22Rv1 (cell line): ENCODE results near the gene PLCH2.

Source experiments
- H3K27ac ChIP-seq: fragments of 450-650 bp; 2 replicates; pipeline ENCODE4 v1.5.1; 2017
- CTCF ChIP-seq: fragments of 450-650 bp; IDR thresholded peaks from 2 replicates; pipeline ENCODE4 v1.5.1; 2017; ENCODE audit warnings: mild to moderate bottlenecking
- ZFX ChIP-seq: fragments of 450-650 bp; IDR thresholded peaks from 2 replicates; pipeline ENCODE4 v1.6.1; 2017; ENCODE audit warnings: antibody characterized with exemption, borderline replicate concordance

PLCH2 gene

GRCh38 chr1:2504949-2505272 is 28.8 kb downstream of the PLCH2 start:
- TF ChIP-seq CTCF: no peak
- TF ChIP-seq ZFX: no peak
- H3K27ac ChIP-seq: no peak overlapping the region

GRCh38 chr1:2505461-2505994 is 29.4 kb downstream of the PLCH2 start:
- TF ChIP-seq CTCF (no peak), ZFX (no peak)
- H3K27ac ChIP-seq: no peak overlapping the region

DNA sequence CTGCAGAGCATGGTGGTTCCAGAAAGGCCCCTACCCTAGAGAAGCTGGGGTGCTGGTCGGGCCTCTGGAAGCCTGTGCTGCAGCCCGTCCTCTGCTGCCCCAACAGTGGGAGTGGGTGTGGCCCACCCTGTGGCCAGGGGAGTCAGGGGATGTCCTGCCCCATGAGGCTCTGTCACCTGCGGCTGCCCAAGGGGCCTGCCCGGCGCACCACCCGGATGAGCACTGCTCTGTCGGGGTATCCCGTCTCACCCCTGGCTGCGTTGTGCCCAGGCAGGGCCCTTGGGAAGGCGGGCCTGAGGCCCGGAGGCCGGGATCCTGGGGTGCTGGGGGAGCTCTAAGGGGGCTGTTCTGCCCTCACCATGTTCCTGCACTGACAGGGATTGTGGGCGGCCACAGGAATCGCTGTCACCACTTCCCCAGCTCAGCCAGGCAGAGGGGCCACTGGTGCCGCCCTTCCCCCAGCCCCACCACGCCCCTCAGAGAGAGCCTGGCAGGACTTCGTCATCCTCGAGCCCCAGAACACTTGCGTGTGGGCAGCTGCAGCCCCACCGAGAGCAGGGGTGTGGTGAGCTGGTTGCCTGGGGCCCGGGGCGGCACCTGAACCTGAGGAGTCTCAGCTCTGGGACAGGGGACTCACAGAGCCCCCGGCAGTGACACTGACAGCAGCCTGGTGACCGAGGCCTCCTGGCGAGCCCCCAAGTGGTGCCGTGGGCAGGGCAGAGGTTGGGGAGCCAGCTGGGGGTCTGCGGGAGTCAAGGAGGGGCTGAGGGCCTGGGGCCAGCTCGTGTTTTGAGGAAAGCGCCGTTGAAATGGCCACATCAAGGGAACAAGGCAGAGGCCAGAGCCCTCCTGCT is 30.1 kb downstream of the PLCH2 start:
- no peak overlapping the region for H3K27ac ChIP-seq
- no peak for TF ChIP-seq CTCF
- no peak for TF ChIP-seq ZFX

GRCh38 chr1:2506901-2507565 is 30.9 kb downstream of the PLCH2 start:
- no peak for TF ChIP-seq CTCF
- no peak overlapping the region for H3K27ac ChIP-seq

- no peak overlapping the region for H3K27ac ChIP-seq
- TF ChIP-seq CTCF (no peak), ZFX (no peak)
These were observed 31.7 kb downstream of the PLCH2 start for GRCh38 chr1:2507744-2508155.

DNA sequence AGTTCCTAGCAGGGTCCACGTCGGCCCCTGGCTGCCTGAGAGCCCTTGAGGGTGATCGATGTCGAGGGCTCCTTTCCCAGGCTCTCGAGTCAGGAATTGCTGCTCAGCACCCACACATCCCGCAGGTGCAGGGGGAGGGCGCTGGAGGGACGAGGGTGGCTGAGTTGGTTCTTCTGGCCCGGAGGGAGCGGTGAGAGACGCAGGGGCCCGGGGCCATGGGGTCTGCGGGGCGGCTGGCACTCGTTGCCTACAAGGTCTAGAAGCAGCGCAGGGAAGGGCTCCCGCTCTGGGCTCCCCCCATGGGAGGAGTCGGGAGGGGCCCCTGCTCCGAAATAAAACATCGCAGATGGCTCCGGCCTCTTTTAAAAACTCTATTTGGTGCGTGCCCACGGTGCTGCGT is 32.1 kb downstream of the PLCH2 start:
- H3K27ac ChIP-seq: no peak overlapping the region
- TF ChIP-seq CTCF (no peak), ZFX (no peak)

DNA sequence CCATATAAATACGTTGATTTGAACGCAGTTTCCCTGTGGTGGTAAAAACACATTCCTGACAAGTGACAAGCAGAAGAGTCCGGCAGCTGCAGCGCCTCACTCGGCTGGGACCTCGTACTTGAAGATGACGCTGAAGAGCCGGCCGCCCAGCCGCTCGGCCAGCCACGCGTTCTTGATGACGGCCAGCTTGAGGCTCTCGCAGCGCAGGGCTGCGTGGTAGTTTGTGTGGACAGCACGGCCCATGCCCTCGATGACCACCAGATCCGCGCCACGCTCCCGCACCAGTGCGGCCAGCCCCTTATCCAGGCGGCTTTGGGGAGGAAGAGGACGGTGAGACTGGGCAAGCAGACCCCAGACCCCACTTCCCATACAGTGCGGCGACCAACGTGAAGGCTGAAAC is 32.7 kb downstream of the PLCH2 start:
- TF ChIP-seq ZFX (no peak), CTCF (no peak)
- no peak overlapping the region for H3K27ac ChIP-seq
